ENCODE results near the gene NPAS3.

- TF ChIP-seq, protein P1, sequence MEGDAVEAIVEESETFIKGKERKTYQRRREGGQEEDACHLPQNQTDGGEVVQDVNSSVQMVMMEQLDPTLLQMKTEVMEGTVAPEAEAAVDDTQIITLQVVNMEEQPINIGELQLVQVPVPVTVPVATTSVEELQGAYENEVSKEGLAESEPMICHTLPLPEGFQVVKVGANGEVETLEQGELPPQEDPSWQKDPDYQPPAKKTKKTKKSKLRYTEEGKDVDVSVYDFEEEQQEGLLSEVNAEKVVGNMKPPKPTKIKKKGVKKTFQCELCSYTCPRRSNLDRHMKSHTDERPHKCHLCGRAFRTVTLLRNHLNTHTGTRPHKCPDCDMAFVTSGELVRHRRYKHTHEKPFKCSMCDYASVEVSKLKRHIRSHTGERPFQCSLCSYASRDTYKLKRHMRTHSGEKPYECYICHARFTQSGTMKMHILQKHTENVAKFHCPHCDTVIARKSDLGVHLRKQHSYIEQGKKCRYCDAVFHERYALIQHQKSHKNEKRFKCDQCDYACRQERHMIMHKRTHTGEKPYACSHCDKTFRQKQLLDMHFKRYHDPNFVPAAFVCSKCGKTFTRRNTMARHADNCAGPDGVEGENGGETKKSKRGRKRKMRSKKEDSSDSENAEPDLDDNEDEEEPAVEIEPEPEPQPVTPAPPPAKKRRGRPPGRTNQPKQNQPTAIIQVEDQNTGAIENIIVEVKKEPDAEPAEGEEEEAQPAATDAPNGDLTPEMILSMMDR (IDR thresholded peaks at IDR 0.05; ENCODE audit: extremely low read depth in 1 of 2, insufficient read depth in 1 of 2, low read depth in 1 of 2, low read length in 2 of 2): no peak
- no peak for TF ChIP-seq POLR2A (IDR thresholded peaks at IDR 0.05; ENCODE audit: low read depth, low read length)
- no peak for TF ChIP-seq POLR2AphosphoS5 (IDR thresholded peaks at IDR 0.05; ENCODE audit: insufficient read depth, low read depth, low read length)
- no peak for TF ChIP-seq GATA2 (IDR thresholded peaks at IDR 0.05; ENCODE audit: insufficient read depth, insufficient read length, low read depth, low read length)
Measured at GRCh38 chr14:33062881-33063280, 124.2 kb downstream of the NPAS3 start.

Data from endothelial cell of umbilical vein (primary cell).